ENCODE measurements around the gene FGF21.
"Not testable (repeated sequence)": the region's sequence is repeated elsewhere in the genome, so short reads cannot be mapped to it uniquely, and the experiment has no call there.

Gene FGF21
- 0 to 0.88 (median 0) reads per million in 17 experiments for total RNA-seq

GRCh38 chr19:48755084-48755641, at the start of gene FGF21:
FGF21 (plus strand) TSS chr19:48755524; CDS start chr19:48756237, 713 bp downstream.
- no peak for DNase-seq

GRCh38 chr19:48708471-48708870, 46.9 kb upstream of the FGF21 start:
- DNase-seq, result no peak

- no peak for DNase-seq
Measured at GRCh38 chr19:48711106-48711662, 44.1 kb upstream of the FGF21 start.

GRCh38 chr19:48713041-48713863, 42.1 kb upstream of the FGF21 start:
- peak in 1 of 4 experiments; percentile 32 for DNase-seq

GRCh38 chr19:48713864-48714755, 41.2 kb upstream of the FGF21 start:
- DNase-seq, result peak; percentile 99 to 100 (median 100)

GRCh38 chr19:48714759-48715675, 40.3 kb upstream of the FGF21 start:
- no peak for DNase-seq

GRCh38 chr19:48715681-48716171, 39.6 kb upstream of the FGF21 start:
- no peak for DNase-seq

- DNase-seq, result no peak
Measured at GRCh38 chr19:48716562-48717291, 38.6 kb upstream of the FGF21 start.

GRCh38 chr19:48718106-48718505, 37.2 kb upstream of the FGF21 start:
- DNase-seq, result not testable (repeated sequence)

- DNase-seq, result no peak
Measured at GRCh38 chr19:48718711-48719231, 36.6 kb upstream of the FGF21 start.

- no peak for DNase-seq
Measured at GRCh38 chr19:48719263-48720171, 35.8 kb upstream of the FGF21 start, which contains the start of gene MAMSTR. MAMSTR (minus strand) TSS chr19:48719725; CDS start chr19:48719031, 694 bp downstream.

GRCh38 chr19:48720251-48720612, 35.1 kb upstream of the FGF21 start:
- no peak for DNase-seq

GRCh38 chr19:48720613-48721296, 34.6 kb upstream of the FGF21 start:
- peak; percentile 96 to 98 (median 97) for DNase-seq

GRCh38 chr19:48722196-48722708, 33.1 kb upstream of the FGF21 start:
- no peak for DNase-seq

GRCh38 chr19:48724796-48725753, 30.2 kb upstream of the FGF21 start:
- peak; percentile 61 to 81 (median 68) for DNase-seq

GRCh38 chr19:48726556-48726955, 28.8 kb upstream of the FGF21 start:
- peak; percentile 35 to 80 (median 56) for DNase-seq

All from suppressor macrophage (primary cell).